ENCODE data around the gene CLIC3.

DNA sequence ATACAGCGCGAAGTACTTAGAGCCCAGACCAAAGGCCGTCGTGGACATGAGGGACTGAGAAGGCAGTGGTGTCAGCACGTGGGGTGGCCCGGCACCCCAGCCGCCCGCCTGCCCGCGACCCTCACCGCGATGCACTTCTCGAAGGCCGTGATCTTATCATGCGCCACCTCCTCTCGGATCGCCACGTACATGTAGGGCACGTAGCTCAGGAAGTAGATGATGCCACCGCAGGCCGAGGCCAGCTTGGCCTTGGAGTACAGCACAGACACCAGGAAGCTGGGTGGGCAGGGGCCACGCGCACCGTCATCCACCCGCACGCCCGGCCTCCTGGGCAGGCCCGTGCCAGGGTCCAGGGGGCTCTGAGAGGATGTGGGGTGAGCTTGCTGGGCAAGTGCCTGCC lies 20.7 kb upstream of the CLIC3 start:
- TF ChIP-seq, protein P1, sequence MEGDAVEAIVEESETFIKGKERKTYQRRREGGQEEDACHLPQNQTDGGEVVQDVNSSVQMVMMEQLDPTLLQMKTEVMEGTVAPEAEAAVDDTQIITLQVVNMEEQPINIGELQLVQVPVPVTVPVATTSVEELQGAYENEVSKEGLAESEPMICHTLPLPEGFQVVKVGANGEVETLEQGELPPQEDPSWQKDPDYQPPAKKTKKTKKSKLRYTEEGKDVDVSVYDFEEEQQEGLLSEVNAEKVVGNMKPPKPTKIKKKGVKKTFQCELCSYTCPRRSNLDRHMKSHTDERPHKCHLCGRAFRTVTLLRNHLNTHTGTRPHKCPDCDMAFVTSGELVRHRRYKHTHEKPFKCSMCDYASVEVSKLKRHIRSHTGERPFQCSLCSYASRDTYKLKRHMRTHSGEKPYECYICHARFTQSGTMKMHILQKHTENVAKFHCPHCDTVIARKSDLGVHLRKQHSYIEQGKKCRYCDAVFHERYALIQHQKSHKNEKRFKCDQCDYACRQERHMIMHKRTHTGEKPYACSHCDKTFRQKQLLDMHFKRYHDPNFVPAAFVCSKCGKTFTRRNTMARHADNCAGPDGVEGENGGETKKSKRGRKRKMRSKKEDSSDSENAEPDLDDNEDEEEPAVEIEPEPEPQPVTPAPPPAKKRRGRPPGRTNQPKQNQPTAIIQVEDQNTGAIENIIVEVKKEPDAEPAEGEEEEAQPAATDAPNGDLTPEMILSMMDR (IDR thresholded peaks at IDR 0.05), result no peak
- TF ChIP-seq POLR2A (IDR thresholded peaks at IDR 0.05), result no peak
